HepG2 (cell line): ENCODE results near the gene WDR81. TPM values are rescaled to one million over a fixed set of nuclear protein-coding genes. Genes with fewer than 3 reads are reported as not detected.

Experiments
- AFF4 ChIP-seq: sonication (generic); formaldehyde crosslinking; IDR thresholded peaks from 2 replicates; pipeline ENCODE4 v1.4.0; 2020; ENCODE audit warnings: missing genetic modification reagents
- CTCF ChIP-seq: sonication (generic); formaldehyde crosslinking; IDR thresholded peaks from 2 replicates; pipeline ENCODE4 v1.5.0; 2020; ENCODE audit warnings: mild to moderate bottlenecking, missing genetic modification reagents, moderate library complexity
- FOXA1 ChIP-seq, 2 experiments: fragments of 450-650 bp in 1 of 2; sonication (generic) in 1 of 2; formaldehyde crosslinking in 1 of 2; IDR thresholded peaks; 2 replicates each; pipeline versions ENCODE4 v1.4.0 to v1.6.1; 2016 to 2020; ENCODE audit warnings: missing genetic modification reagents in 1 of 2
- GPBP1L1 ChIP-seq: sonication (generic); formaldehyde crosslinking; IDR thresholded peaks from 2 replicates; pipeline ENCODE4 v1.5.0; 2020; ENCODE audit warnings: mild to moderate bottlenecking, missing genetic modification reagents
- JUN ChIP-seq: sonication (generic); formaldehyde crosslinking; IDR thresholded peaks from 2 replicates; pipeline ENCODE4 v1.4.0; 2020; ENCODE audit warnings: mild to moderate bottlenecking, missing genetic modification reagents
- MED8 ChIP-seq: sonication (generic); formaldehyde crosslinking; IDR thresholded peaks from 2 replicates; pipeline ENCODE4 v1.8.1; 2023; ENCODE audit warnings: mild to moderate bottlenecking, missing genetic modification reagents; ENCODE audit not compliant: insufficient replicate concordance
- RELA ChIP-seq: sonication (generic); formaldehyde crosslinking; IDR thresholded peaks from 2 replicates; pipeline ENCODE4 v1.4.0; 2020; ENCODE audit warnings: missing genetic modification reagents
- SKI ChIP-seq: fragments of 450-650 bp; IDR thresholded peaks from one replicate; pipeline ENCODE4 v1.6.1; 2018; ENCODE audit warnings: mild to moderate bottlenecking; ENCODE audit not compliant: partially characterized antibody
- ZFP37 ChIP-seq: sonication (generic); formaldehyde crosslinking; IDR thresholded peaks from 2 replicates; pipeline ENCODE4 v1.4.0; 2020; ENCODE audit warnings: missing genetic modification reagents, borderline replicate concordance
- ZMAT5 ChIP-seq: sonication (generic); formaldehyde crosslinking; IDR thresholded peaks from 2 replicates; pipeline ENCODE4 v1.5.0; 2020; ENCODE audit warnings: mild to moderate bottlenecking, low read depth, missing genetic modification reagents, borderline replicate concordance
- ZNF136 ChIP-seq: sonication (generic); formaldehyde crosslinking; IDR thresholded peaks from 2 replicates; pipeline ENCODE4 v1.8.1; 2022; ENCODE audit warnings: low read depth, mild to moderate bottlenecking, moderate library complexity, missing genetic modification reagents
- ZNF235 ChIP-seq: sonication (generic); formaldehyde crosslinking; IDR thresholded peaks from 2 replicates; pipeline ENCODE4 v1.8.1; 2023; ENCODE audit warnings: mild to moderate bottlenecking, missing genetic modification reagents, borderline replicate concordance
- ZNF276 ChIP-seq: sonication (generic); formaldehyde crosslinking; IDR thresholded peaks from 2 replicates; pipeline ENCODE4 v1.4.0; 2020; ENCODE audit warnings: mild to moderate bottlenecking, low read depth, missing genetic modification reagents
- ZNF34 ChIP-seq: sonication (generic); formaldehyde crosslinking; IDR thresholded peaks from 2 replicates; pipeline ENCODE4 v1.4.0; 2020; ENCODE audit warnings: mild to moderate bottlenecking, missing genetic modification reagents, borderline replicate concordance
- ZNF441 ChIP-seq: sonication (generic); formaldehyde crosslinking; IDR thresholded peaks from 2 replicates; pipeline ENCODE4 v1.7.0; 2021; ENCODE audit warnings: missing genetic modification reagents, borderline replicate concordance
- ZNF557 ChIP-seq: sonication (generic); formaldehyde crosslinking; IDR thresholded peaks from 2 replicates; pipeline ENCODE4 v1.4.0; 2020; ENCODE audit warnings: missing genetic modification reagents
- ZNF660 ChIP-seq: sonication (generic); formaldehyde crosslinking; IDR thresholded peaks from 2 replicates; pipeline ENCODE4 v1.5.1; 2020; ENCODE audit warnings: mild to moderate bottlenecking, low read depth, missing genetic modification reagents, borderline replicate concordance
- ZNF878 ChIP-seq: sonication (generic); formaldehyde crosslinking; IDR thresholded peaks from 2 replicates; pipeline ENCODE4 v1.8.1; 2023; ENCODE audit warnings: mild to moderate bottlenecking, missing genetic modification reagents, moderate library complexity
- polyA plus RNA-seq, 8 experiments: library from polyadenylated mRNA; depleted of rRNA in 3 of 8; stranded (reverse) in 7 of 8; unstranded in 1 of 8; fragments of >200 nt; fragmentation: Illumina TruSeq in 4 of 8; extraction: Trizol in 4 of 8; gene quantifications; 2 replicates each; pipeline versions ENCODE4 v1.2.1 to v1.2.3, GENCODE V29; 2011 to 2016; ENCODE audit warnings: low read depth in 4 of 8, missing spikeins in 1 of 8, mixed read lengths in 1 of 8; ENCODE audit not compliant: insufficient read depth in 1 of 8
- total RNA-seq, 5 experiments: library from RNA; depleted of rRNA; stranded (reverse); fragments of >200 nt; fragmentation: Illumina TruSeq; extraction: Trizol; gene quantifications; 2 replicates each; pipeline ENCODE4 v1.2.3, GENCODE V29; 2016; ENCODE audit warnings: low read depth in 1 of 5

The WDR81 gene
- total and polyA plus RNA-seq, 2 of the 13 experiments (the other 11 are each of a cell fraction or from before 2014, with no cell fraction given), result 9.1 to 16.7 TPM

- TF ChIP-seq ZMAT5 (CRISPR knock-in tag) (no peak), ZNF878 (CRISPR knock-in tag) (no peak), AFF4 (CRISPR knock-in tag) (peak; percentile 50; the same call in 1 of the 2 replicates), ZNF34 (CRISPR knock-in tag) (no peak), ZNF441 (CRISPR knock-in tag) (no peak), JUN (CRISPR knock-in tag) (peak; percentile 85), SKI (peak; percentile 95), ZNF235 (CRISPR knock-in tag) (peak; percentile 83), ZNF136 (CRISPR knock-in tag) (no peak), ZNF557 (no peak), ZNF276 (CRISPR knock-in tag) (no peak), RELA (CRISPR knock-in tag) (peak; percentile 34), CTCF (CRISPR knock-in tag) (0 out of 2 replicates have a peak, but pooled peaks have one; percentile 15), ZFP37 (CRISPR knock-in tag) (peak; percentile 46; the same call in 1 of the 2 replicates), FOXA1 (IDR thresholded peaks at IDR 0.05) (no peak), FOXA1 (CRISPR knock-in tag; IDR thresholded peaks at IDR 0.05) (peak; percentile 24; the same call in 1 of the 2 replicates), GPBP1L1 (no peak), ZNF660 (CRISPR knock-in tag) (no peak), MED8 (CRISPR knock-in tag) (peak; percentile 90)
Observed at GRCh38 chr17:1762901-1763898, 38.7 kb downstream of the WDR81 start (continued).
